ENCODE data around the gene LTO1. TPM values are rescaled to one million over a fixed set of nuclear protein-coding genes. Genes with fewer than 3 reads are reported as not detected.

Gene LTO1
- total RNA-seq = 10 to 100 TPM; 27.5 to 30.1 TPM

GRCh38 chr11:69674886-69675714 lies at the start of gene LTO1:
Gene LTO1, minus strand, starts transcription at chr11:69675353. Its CDS starts 114 bp downstream, at chr11:69675239.

GRCh38 chr11:69703768-69704507 lies 28.8 kb upstream of the LTO1 start, which contains the start of gene FGF19:
Gene FGF19, minus strand, starts transcription at chr11:69704022. Its CDS starts 146 bp downstream, at chr11:69703876.

GRCh38 chr11:69640995-69641581 lies 34.1 kb downstream of the LTO1 start, which contains the start of gene CCND1:
Gene CCND1, plus strand, starts transcription at chr11:69641156. Its CDS starts 158 bp downstream, at chr11:69641314.

Other genes starting within 250 kb of the LTO1 start
- not detected for gene LINC01488, start 193.7 kb downstream of the LTO1 start, total RNA-seq
- under 1 TPM; 0.60 to 0.78 TPM for gene CCND1, start 34.2 kb downstream of the LTO1 start, total RNA-seq
- not detected for gene FGF19, start 28.7 kb upstream of the LTO1 start, total RNA-seq
- not detected for gene FGF4, start 100.0 kb upstream of the LTO1 start, total RNA-seq
- gene FGF3, start 144.1 kb upstream of the LTO1 start, total RNA-seq = not detected

All from activated naive CD4-positive, alpha-beta T cell treated with anti-CD3 and anti-CD28 coated beads, Interleukin-2, amount 10 ng/mL, durations not matched to agents 5 hours and 36 hours (primary cell).